HG03097 (cell line): ENCODE data around the gene HIPK2.
"Not testable (repeated sequence)": the region's sequence is repeated elsewhere in the genome, so short reads cannot be mapped to it uniquely, and the experiment has no call there.

ENCODE experiments used
- ATAC-seq: cut with Tn5 transposase; IDR thresholded peaks from one replicate; pipeline ENCODE4 v1.9.1; 2021; ENCODE audit not compliant: unreplicated experiment, low FRiP score

Gene HIPK2

DNA sequence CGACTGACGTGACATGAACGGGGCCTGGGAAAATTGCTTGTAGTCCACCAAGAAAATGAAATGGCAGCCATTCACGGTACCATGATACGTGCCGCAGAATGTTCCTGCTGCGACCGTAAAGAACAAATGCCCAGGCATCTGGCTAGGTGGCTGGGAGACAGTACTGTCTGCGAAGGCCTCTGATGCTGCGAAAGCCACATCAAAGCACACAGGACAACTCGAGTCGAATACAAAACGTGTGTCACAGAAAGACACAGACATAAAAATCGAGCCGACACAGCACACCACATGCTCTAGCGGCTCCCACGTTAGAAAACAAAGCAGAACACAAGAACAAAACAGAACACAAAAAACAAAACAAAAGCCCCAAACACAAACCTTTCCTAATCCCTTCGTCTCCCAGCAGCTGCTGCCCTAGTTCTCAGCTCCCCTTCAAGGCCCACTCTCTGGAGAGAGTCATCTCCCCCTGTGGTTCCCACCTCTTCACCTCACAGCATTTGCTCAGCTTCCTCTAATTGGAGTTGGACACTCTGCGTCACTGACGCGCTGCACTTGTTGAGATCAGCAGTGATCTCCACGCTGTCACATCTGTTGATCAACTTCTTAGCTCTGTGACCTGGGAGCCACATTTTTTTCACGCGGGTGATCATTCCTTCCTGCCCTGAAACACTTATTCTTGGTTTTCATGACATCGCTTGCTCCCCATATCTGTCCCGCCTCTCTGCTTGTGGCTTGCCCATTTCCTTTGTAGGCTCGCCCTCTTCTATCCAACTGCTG is 142.1 kb downstream of the HIPK2 start:
- ATAC-seq = no peak

DNA sequence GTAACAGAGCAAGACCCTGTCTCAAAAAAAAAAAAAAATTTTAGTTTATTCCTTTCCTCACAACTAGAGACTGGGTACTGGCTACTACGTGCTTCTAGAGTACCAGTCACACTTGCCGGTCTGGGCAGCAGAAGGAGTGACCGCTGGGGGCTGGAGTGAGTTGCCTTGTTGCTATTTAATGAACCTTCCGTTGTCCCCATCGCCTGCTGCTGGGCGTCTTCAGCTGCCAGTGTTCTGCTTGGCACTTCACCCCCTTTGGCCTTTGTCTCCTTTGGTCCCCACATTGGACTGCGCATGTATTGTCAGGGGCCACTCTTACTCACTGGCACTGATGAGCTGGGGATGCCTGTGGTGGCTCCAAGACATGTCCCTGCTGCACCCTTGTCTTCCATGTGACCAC is 143.7 kb downstream of the HIPK2 start:
- no peak for ATAC-seq

- ATAC-seq = no peak
These were observed 146.2 kb downstream of the HIPK2 start for GRCh38 chr7:139631520-139632031.

DNA sequence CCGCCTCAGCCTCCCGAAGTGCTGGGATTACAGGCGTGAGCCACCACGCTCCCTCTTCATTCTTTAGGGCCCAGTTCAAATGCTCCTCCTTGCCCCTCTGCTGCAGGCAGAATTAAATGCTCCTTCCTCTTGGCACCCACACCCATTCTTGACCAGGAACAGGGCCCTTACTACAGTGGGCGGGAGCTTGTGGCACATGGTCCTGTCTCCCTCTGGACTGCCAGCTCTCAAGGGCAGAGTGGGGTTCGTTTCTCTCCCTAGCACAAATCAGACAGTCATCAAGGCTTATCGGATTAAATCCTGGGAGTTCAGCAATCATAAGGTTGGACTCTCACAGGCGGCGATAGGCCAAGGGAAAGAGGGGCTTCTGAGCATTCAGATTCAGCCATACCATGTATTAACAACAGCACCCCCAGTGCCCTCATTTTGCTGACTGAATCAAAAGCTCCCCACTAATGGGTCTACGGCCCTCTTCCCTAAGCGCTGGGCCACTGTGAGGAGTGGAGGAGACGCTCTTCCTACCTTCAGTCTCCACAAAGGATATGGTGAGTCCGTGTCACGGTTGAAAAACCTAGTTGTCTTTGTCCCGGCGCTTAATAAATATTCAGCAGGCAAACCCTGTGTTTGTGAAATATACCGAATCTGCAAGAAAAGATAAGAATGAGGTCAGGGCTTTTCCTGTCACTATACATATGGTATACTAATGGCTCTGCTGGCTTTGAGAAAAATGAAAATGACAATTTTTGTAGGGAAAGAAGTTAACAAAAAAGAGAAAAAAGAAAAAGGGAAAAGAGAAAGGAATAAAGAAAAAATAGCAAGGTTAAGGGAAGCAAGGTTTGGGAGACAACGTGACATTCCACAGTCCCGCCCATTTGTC is 146.9 kb downstream of the HIPK2 start:
- ATAC-seq = no peak

DNA sequence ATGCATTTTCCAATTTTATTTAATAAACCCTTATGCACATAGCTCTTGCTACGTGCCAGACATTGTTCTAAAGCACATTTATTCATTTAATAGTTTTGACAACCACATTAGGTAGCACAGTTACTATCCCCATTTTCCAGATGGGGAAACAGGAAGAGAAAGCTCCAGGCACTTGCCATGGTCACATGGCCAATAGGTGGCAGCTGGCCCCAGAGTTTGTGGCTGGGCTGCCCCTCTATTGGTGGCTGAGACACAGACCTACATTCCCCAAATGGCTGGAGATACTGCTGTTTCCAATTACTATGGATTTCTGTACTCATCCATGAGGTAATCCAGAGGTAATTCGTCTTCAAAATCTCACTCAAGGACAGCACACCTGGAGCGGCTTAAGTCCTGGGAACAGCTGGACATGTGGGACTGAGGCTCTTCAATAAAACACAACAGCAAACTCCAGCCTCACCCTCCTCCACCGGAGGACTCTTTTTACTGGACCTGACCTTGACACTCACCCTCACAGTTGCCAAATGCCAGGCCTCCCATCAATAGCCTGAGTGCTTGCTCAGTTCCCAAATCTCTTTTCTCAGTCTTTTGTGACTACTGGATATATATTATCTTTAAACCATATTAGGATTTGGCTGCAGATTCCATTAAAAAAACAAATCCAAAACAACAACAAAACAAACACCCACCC is 148.3 kb downstream of the HIPK2 start:
- no peak for ATAC-seq

DNA sequence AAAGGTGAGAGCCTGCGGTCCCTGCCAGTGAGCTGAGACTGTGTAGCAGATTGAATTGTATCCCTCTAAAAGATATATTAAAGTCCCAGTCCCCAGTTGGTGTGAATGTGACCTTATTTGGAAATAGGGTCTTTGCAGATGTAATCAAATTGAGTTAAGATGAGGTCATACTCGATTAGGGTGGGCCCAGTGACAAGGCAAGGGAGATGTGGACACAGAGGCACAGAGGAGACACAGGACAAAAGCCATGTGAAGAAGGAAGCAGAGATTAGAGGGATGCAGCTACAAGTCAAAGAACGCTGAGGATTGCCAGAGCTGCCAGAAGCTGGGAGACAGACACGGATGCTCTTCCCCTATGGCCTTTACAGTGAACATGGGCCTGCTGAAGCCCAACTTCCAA is 150.0 kb downstream of the HIPK2 start:
- ATAC-seq = no peak

DNA sequence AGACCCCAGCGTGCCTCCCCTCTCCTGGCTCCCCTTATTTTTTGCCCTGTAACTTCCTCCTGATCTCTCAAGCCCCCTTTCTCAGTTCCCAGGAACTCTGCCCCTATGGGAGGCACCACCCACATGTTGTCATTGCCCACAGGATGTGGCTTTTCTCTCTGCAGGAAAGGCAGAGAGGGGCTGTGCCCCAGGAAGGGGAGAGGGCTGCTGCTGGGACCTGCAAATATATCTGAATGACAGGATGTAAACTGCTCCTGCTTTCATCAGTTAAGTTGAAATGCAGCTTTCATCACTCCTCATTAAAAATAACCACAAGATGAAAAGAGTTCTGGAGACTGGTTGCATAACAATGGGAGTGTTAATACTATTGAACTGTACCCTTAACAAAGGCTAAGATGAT is 151.0 kb downstream of the HIPK2 start:
- ATAC-seq = no peak

- no peak for ATAC-seq
These were observed 154.3 kb downstream of the HIPK2 start for GRCh38 chr7:139623518-139623917.

DNA sequence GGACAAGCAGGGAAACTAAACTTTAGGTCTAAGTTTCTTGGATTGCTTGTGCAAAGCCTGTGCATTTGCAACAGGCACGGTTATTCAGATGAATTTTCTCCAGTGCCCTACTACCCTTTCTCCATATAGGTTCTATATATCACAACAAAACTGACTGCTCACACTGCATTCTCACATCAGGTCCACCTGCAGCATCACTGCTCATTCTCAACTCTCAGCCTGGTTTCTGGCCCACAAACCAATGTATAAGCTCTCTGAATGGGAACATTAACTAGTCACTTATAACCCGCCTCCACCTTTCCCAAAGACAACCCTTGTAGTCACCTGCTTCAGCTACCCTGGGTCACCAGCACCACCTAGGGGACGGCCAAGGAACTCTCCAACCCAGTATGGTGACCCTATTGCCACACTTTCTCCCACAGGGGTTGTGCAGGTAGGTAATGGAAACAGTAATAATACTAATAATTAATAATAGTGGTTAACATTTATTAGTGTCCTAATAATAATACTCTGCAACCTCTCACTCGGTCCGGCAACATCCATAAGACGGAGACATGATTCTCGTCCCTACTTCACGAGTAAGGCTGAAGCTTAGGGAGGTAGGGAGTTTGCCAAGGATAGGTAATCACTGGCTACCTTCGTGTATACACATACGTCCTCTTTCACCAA is 157.0 kb downstream of the HIPK2 start:
- ATAC-seq = peak; percentile 63

DNA sequence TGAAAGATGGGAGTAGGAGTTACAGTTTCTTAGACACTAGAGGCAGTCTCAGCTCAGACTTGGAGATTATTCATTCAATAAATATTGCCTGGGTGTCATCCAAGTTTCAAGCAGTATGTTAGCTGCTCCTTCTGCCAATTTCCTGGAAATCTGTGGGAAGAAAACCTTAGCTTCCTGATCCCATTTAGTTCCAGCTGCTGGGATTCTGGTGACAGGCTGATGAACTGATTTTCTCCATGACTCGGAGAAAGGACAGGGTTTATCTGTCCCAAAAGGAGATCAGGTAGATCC is 158.5 kb downstream of the HIPK2 start:
- no peak for ATAC-seq

GRCh38 chr7:139618482-139619366 is 159.1 kb downstream of the HIPK2 start:
- no peak for ATAC-seq

DNA sequence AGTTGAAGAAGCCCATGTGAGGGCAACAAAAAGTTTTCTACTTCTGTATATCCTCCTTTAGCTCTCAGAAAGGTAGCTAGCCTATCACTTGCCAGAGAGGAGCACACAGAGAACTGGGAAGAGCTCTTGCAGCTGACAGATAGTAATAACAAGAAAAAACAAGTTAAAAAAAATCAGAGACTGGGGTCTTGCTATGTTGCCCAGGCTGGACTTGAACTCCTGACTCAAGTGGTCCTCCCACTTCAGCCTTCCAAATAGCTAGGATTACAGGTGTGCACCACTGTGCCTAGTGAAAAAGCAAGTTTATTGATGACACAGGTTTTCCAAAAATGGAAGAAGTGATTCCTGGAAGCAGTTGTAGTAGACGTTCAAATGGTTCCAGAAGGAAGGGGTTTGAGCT is 160.7 kb downstream of the HIPK2 start:
- ATAC-seq = no peak

- no peak for ATAC-seq
These were observed 162.9 kb downstream of the HIPK2 start for GRCh38 chr7:139614886-139615285.

GRCh38 chr7:139613971-139614411 is 163.8 kb downstream of the HIPK2 start:
- ATAC-seq = no peak

GRCh38 chr7:139611556-139611955 is 166.2 kb downstream of the HIPK2 start:
- not testable (repeated sequence) for ATAC-seq

GRCh38 chr7:139610595-139610994 is 167.2 kb downstream of the HIPK2 start:
- no peak for ATAC-seq

DNA sequence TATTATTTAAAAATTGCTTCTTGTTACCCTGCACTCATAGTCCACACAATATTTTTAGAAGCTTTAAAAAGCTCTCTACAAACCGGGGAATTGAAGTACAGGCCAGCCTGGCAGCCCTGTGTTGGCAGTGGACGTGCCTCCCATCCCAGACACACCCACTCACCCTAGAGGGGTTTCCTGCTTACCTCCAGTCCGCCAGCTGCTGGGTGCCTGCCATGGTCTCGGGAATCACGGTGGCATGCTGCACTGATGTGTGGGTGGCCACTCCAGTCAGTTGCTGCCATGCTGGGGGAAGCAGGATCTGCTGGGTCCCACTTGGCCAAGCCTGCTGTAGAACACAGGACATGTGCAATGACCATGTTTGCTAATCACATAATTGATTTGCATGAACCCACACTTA is 173.9 kb downstream of the HIPK2 start:
- ATAC-seq = no peak

- no peak for ATAC-seq
These were observed 174.5 kb downstream of the HIPK2 start for GRCh38 chr7:139603282-139603681.

DNA sequence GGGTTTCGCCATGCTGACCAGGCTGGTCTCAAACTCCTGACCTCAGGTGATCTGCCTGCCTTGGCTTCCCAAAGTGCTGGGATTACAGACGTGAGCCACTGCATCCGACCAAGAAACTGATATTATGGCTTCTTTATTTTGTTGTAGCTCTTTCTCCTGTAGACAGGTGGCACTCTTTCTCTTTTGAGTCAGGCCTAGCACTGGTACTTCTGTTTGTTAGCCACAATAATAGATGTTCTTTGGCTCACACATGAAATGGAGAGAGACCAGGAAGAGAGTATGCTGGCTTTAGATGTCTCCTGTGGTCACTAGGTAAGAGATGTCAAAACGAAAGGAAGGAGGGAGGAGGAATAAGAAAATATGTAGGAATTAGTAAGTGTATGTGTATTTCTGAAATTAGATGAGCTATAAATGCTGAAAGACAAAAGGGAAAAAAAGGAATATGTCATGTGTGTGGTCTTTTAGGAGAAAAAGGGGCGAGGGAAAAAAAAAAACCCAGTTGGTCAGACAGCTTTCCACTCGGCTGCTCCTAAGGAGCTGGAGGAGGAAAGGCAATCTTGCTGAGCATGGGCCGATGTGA is 175.6 kb downstream of the HIPK2 start:
- ATAC-seq = no peak
